ENCODE measurements around the gene HPN. TPM values are rescaled to one million over a fixed set of nuclear protein-coding genes. Genes with fewer than 3 reads are reported as not detected.

The HPN gene
- total RNA-seq = 0.12 TPM in 1 of 2 replicates, not detected in the other

GRCh38 chr19:35041548-35042055 is at the start of gene HPN:
TSS of gene HPN (plus strand) at chr19:35041721. CDS start at chr19:35042507, 786 bp downstream.

GRCh38 chr19:34999498-35000337 is 41.8 kb upstream of the HPN start, which contains the start of gene GRAMD1A:
TSS of gene GRAMD1A (plus strand) at chr19:35000323. CDS start at chr19:35000479, 156 bp downstream.

DNA sequence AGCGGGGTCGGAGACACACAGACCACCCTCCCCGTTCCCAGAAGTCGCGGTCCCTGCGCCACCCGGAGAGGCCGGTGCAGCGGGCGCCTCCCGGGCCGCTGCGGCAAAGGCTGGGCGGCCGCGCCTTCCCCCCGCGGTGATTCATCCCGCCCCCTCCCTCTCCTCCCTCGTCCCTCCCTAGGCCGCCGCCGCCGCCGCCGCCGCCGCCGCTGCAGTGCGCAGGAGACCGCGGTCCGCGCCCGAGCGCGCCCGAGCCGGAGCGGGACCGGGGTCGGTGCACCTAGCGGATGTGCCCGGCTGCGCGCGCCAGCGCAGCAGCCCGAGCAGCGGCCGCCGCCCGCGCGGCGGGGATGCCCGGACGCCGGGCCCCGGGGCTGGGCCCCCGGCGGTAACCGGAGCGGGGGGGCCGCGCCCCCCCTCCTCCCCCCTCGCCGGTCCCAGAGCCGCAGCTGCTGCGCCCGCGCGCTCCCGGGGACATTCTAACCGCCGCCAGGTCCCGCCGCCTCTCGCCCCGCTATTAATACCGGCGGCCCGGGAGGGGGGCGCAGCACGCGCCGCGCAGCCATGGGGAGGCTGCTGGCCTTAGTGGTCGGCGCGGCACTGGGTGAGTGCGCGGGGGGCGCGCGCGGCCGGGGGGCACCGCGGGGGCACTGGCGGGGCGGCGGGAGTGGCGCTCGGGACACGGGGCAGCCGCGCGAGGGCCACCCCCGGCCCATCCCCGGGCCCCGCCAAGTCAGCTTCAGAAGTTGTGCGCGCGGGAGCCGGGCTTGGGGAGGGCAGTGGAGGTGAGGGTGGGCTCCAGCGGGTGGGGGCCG is 11.1 kb upstream of the HPN start, which contains the start of gene SCN1B:
TSS of gene SCN1B (plus strand) at position 214 of the 815 bp plus-strand sequence. CDS start at position 565, 351 bp downstream.

DNA sequence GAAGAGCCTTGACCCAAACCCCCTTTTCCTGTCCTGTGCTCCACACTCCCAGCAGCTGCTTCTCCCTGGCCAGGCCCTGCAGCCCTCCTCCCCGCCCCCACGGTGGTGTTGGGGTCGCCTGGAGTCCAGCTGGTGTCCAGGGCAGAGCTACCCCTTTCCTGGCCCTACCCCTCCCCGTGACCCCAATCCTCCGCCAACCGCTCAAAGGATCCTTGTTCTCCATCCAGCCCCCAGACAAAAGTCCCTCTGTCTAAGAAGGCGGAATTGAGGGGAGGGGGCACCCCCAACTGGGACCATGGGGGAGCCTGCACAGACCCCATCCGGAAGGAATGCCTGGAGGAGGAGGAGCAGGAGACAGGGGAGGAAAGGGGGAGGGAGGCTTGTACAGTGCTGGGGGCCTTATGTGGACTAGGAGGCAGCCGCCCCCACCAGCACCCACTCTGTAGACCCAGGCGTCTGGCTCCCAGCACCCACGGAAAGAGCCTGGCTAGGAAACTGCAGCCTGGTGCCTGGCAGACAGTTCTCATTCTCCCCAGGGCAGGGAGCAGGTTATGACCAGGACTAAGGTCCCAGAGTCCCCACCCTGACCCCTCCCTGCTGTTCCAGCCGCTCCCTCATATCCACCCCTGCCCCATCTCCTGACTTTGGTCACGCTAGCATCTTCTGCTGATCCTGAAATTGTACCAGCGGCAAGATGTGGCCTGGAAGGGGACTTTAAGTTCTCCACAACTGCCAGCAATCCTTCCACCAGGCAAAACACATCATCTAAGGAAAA is 73.8 kb downstream of the HPN start, which contains the start of gene FXYD3:
TSS of gene FXYD3 (plus strand) at position 647 of the 775 bp plus-strand sequence. CDS start 3,554 bp downstream, outside the sequence.

Other genes starting within 250 kb of the HPN start
- 2.6 and 2.9 TPM in 2 replicates for gene ZNF30, start 114.8 kb upstream of the HPN start, total RNA-seq
- 4.0 and 4.4 TPM in 2 replicates for gene ZNF792, start 77.5 kb upstream of the HPN start, total RNA-seq
- 17.2 and 24.6 TPM in 2 replicates for gene GRAMD1A, start 41.4 kb upstream of the HPN start, total RNA-seq
- 16.1 and 32.8 TPM in 2 replicates for gene SCN1B, start 11.3 kb upstream of the HPN start, total RNA-seq
- not detected in 2 replicates for gene FXYD3, start 74.1 kb downstream of the HPN start, total RNA-seq
- 0.06 and 0.13 TPM in 2 replicates for gene LGI4, start 93.3 kb downstream of the HPN start, total RNA-seq
- 3.4 and 7.0 TPM in 2 replicates for gene FXYD1, start 97.1 kb downstream of the HPN start, total RNA-seq
- not detected in 2 replicates for gene FXYD7, start 101.5 kb downstream of the HPN start, total RNA-seq
- 35.1 and 39.1 TPM in 2 replicates for gene FXYD5, start 113.0 kb downstream of the HPN start, total RNA-seq
- gene FAM187B, start 187.0 kb downstream of the HPN start, total RNA-seq = not detected in 2 replicates
- 0.26 and 0.37 TPM in 2 replicates for gene LSR, start 207.3 kb downstream of the HPN start, total RNA-seq
- 45.8 and 51.1 TPM in 2 replicates for gene USF2, start 227.2 kb downstream of the HPN start, total RNA-seq
- not detected in 2 replicates for gene HAMP, start 240.8 kb downstream of the HPN start, total RNA-seq